Fibroblast of the aortic adventitia (primary cell): ENCODE data around the gene FCHSD2. TPM values are rescaled to one million over a fixed set of nuclear protein-coding genes. Genes with fewer than 3 reads are reported as not detected.

Experiments used
- DNase-seq: peaks from one replicate; pipeline ENCODE4 v3.0.0-alpha.2; 2010; ENCODE audit warnings: low read depth
- H3K4me3 ChIP-seq: 2 replicates; pipeline ENCODE4 v1.5.1; 2011; ENCODE audit warnings: low read depth, mild to moderate bottlenecking, control low read depth, low read length, moderate library complexity
- CTCF ChIP-seq: IDR thresholded peaks from 2 replicates; pipeline ENCODE4 v1.5.1; 2011; ENCODE audit warnings: mild to moderate bottlenecking, low read length, control low read depth, inconsistent platforms; ENCODE audit not compliant: insufficient read depth
- total RNA-seq: library from RNA; depleted of rRNA; stranded (reverse); fragments of >200 nt; gene quantifications from 2 replicates; pipeline ENCODE4 v1.2.3, GENCODE V29; 2012; ENCODE audit warnings: low replicate concordance

FCHSD2 gene
- total RNA-seq, 1 donor: 11.3 TPM

GRCh38 chr11:72962084-72962483 lies 180.0 kb downstream of the FCHSD2 start:
- no peak for TF ChIP-seq CTCF
- no peak overlapping the region for H3K4me3 ChIP-seq
- peak; percentile 60 for DNase-seq

GRCh38 chr11:72959998-72960731 lies 182.0 kb downstream of the FCHSD2 start:
- DNase-seq: no peak
- no peak overlapping the region for H3K4me3 ChIP-seq
- TF ChIP-seq CTCF: no peak

GRCh38 chr11:72958791-72959190 lies 183.3 kb downstream of the FCHSD2 start:
- no peak overlapping the region for H3K4me3 ChIP-seq
- DNase-seq: no peak
- no peak for TF ChIP-seq CTCF

GRCh38 chr11:72955466-72955865 lies 186.7 kb downstream of the FCHSD2 start:
- no peak for DNase-seq
- no peak for TF ChIP-seq CTCF
- no peak overlapping the region for H3K4me3 ChIP-seq

- DNase-seq: no peak
- H3K4me3 ChIP-seq: no peak overlapping the region
- no peak for TF ChIP-seq CTCF
Measured at GRCh38 chr11:72954860-72955259, 187.3 kb downstream of the FCHSD2 start.

GRCh38 chr11:72953637-72954036 lies 188.5 kb downstream of the FCHSD2 start:
- TF ChIP-seq CTCF: no peak
- DNase-seq: no peak
- H3K4me3 ChIP-seq: no peak overlapping the region

GRCh38 chr11:72951888-72952287 lies 190.2 kb downstream of the FCHSD2 start:
- DNase-seq: no peak
- TF ChIP-seq CTCF: no peak
- H3K4me3 ChIP-seq: no peak overlapping the region
